Kidney epithelial cell (primary cell): ENCODE measurements around the gene LRCH1. TPM values are rescaled to one million over a fixed set of nuclear protein-coding genes. Genes with fewer than 3 reads are reported as not detected.

Source experiments
- DNase-seq: peaks from one replicate; pipeline ENCODE4 v3.0.0-alpha.2; 2010; ENCODE audit warnings: low read depth
- H3K27me3 ChIP-seq: 2 replicates; pipeline ENCODE4 v1.6.0; 2011; ENCODE audit warnings: low read length; ENCODE audit not compliant: control insufficient read depth, insufficient read depth
- H3K36me3 ChIP-seq: 2 replicates; pipeline ENCODE4 v1.5.1; 2011; ENCODE audit warnings: low read length; ENCODE audit not compliant: control insufficient read depth, insufficient read depth
- H3K4me3 ChIP-seq: 2 replicates; pipeline ENCODE4 v1.5.1; 2011; ENCODE audit warnings: low read depth, mild to moderate bottlenecking, control low read depth, low read length
- total RNA-seq: library from RNA; depleted of rRNA; stranded (reverse); fragments of >200 nt; gene quantifications from 2 replicates; pipeline ENCODE4 v1.2.3, GENCODE V29; 2015
- TF ChIP-seq, protein P1 (sequence below): IDR thresholded peaks from 2 replicates; pipeline ENCODE4 v1.5.1; 2011; ENCODE audit warnings: mild to moderate bottlenecking, moderate library complexity, low read length, control low read depth, inconsistent platforms; ENCODE audit not compliant: insufficient read depth, poor library complexity, severe bottlenecking

LRCH1 gene
- total RNA-seq, 1 donor from 2014 or later = 14.0 TPM

DNA sequence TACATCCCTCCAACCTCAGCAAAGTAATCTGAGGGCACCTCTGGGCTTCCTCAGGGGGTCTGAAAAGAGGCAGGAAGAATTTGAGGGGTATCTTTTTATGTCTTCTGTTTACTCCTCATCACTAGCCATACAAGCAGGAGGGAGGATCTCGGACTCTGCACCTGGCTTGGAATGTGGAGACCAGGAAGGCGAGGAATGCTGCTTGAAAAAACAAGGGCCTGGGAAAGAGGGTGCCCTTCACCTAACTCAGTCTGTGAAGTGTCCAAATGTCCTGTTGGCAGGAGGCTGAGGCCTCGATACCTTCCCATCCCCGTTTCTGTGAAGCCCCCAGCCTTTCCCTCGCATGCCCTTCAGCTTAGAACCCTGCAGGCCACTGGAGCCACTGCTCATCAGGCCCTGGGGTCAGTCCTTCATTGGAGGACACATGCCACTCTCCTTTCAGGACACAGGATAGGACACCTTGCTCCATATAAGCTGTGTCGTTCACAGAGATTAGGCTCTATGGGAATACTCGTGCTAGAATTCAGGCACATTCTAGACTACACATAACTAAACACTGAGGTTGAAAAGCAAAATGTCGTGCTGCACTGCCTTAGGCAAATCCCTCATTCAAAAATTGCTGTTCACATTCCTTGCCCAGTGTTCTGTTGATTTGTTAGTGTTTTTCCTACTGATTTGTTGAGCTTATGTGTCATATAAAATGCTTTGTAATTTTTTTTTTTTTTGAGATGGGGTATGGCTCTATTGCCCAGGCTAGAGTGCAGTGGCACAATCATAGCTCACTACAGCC lies 194.3 kb downstream of the LRCH1 start:
- H3K27me3 ChIP-seq = no peaks in the 10 kb centered on the region
- H3K36me3 ChIP-seq = peaks cover 4% of the 10 kb centered on the region
- no peak overlapping the region for H3K4me3 ChIP-seq
- TF ChIP-seq, protein P1, sequence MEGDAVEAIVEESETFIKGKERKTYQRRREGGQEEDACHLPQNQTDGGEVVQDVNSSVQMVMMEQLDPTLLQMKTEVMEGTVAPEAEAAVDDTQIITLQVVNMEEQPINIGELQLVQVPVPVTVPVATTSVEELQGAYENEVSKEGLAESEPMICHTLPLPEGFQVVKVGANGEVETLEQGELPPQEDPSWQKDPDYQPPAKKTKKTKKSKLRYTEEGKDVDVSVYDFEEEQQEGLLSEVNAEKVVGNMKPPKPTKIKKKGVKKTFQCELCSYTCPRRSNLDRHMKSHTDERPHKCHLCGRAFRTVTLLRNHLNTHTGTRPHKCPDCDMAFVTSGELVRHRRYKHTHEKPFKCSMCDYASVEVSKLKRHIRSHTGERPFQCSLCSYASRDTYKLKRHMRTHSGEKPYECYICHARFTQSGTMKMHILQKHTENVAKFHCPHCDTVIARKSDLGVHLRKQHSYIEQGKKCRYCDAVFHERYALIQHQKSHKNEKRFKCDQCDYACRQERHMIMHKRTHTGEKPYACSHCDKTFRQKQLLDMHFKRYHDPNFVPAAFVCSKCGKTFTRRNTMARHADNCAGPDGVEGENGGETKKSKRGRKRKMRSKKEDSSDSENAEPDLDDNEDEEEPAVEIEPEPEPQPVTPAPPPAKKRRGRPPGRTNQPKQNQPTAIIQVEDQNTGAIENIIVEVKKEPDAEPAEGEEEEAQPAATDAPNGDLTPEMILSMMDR = no peak
- no peak for DNase-seq

DNA sequence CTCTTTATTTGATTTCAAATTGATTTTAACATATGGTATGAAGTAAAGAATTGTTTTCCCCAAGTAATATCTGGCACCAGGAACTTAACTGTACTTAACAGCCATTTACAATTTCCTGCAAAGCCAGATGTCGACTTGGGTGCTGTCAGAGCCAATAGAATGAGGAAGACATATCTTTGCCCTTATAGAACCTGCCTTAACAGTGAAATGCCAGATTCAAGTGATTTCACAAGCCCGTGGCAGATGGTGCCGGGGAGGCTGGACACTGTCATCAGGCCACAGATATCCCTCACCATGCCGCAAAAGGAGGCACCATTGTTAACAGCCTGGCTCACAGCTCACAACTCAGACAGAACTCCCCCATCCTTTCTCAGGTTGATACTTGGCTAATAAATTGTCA lies 195.3 kb downstream of the LRCH1 start:
- H3K27me3 ChIP-seq = no peaks in the 10 kb centered on the region
- TF ChIP-seq, protein P1 = no peak
- DNase-seq = no peak
- peaks cover 4% of the 10 kb centered on the region for H3K36me3 ChIP-seq
- no peak overlapping the region for H3K4me3 ChIP-seq

DNA sequence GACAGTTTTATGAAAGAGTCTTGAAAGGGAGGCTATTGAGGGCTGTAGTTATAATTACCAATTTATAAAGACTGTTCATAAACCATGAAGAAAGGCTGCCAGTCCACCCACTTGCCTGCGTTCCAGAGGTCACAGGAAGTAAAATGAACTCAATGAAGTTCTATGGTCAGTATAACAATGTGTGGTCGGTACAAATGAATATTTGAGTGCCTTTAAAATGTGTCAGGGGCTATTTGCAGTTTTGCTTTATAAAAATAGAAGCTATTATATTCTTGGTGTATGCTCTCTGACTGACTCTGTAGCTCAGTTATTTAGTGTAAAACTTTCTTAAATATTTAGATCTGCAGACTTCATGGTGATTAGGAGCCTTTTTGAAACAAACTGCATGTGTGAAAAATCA lies 197.0 kb downstream of the LRCH1 start:
- peaks cover 4% of the 10 kb centered on the region for H3K36me3 ChIP-seq

DNA sequence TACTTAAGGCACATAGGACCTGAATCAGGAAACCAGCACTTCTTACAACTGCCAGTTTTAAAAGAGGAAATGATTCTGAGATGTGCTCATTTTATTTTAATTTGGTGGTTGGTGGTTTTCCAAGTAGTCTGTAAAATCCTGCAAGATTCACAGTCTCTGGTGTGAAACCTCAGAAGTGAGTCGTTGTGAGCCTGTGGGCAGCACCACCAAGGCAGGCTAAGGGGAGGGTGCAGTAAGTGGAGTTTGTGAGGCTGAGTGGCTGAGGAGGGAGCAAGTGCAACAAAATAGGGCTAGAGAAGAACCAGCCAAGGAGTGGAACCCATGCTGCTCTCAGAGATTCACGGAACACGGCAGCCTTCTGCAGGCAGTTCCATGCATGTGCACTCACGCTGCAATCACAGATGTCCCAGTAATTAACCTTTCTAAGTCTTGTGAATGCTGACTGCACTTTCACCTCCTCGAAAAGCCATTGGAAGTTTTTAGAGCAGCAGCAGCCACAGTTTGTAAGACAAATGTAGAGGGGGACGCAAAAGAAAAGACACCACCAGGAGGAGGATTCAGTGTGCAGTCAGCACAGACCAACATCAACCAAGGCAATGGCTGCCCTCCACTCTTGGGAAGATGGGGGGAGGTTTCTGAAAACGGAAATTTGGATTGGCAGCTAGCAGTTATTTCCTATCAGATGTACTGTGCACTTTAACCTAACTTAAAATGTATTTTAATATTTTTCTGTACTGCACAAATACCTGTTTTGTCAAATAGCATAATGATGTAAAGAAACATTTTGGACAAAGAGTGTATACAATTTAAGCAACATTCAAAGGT lies 199.1 kb downstream of the LRCH1 start:
- no peaks in the 10 kb centered on the region for H3K27me3 ChIP-seq
- TF ChIP-seq, protein P1 = no peak
- no peak for DNase-seq
- peaks cover 4% of the 10 kb centered on the region for H3K36me3 ChIP-seq
- no peak overlapping the region for H3K4me3 ChIP-seq

More for the DNA sequence above, 197.0 kb downstream of the LRCH1 start:
- TF ChIP-seq, protein P1 = no peak
- Histone ChIP-seq H3K27me3 (no peaks in the 10 kb centered on the region), H3K4me3 (no peak overlapping the region)
- DNase-seq = no peak

DNA sequence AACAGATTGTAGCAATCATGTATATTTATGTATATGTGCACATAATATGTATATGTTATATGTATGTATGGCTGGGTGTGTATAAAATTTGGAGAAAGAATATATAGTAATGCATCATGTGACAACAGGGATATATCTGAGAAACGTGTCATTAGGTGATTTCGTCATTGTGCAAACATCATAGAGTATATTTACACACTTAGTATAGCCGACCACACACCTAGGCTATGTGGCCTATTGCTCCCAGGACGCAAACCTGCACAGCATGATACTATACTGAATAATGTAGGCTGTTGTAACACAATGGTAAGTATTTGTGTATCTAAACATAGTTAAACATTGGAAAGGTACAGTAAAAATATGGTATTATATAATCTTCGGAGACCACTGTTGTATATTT lies 200.2 kb downstream of the LRCH1 start:
- Histone ChIP-seq H3K36me3 (peaks cover 3% of the 10 kb centered on the region), H3K27me3 (no peaks in the 10 kb centered on the region), H3K4me3 (no peak overlapping the region)
- TF ChIP-seq, protein P1 = no peak
- no peak for DNase-seq
